Gastrocnemius medialis (tissue), 4 donors: Measurements from ENCODE around the gene EXOC1L. TPM values are rescaled to one million over a fixed set of nuclear protein-coding genes. Genes with fewer than 3 reads are reported as not detected.

Source experiments
- ATAC-seq, 2 donors: fragments of 150-250 bp; one replicate each; pipeline ENCODE4 v1.9.1; 2016
- DNase-seq, 2 donors: peaks; one replicate each; pipeline ENCODE4 v3.0.0-alpha.2; 2019
- H3K27ac ChIP-seq, 4 donors: fragments of 200-600 bp; sonication (generic); 1 replicate in 1 of 4; 2 replicates in 3 of 4; pipeline ENCODE4 v1.5.1; 2016 to 2018; ENCODE audit warnings: mild to moderate bottlenecking in 2 of 4, moderate library complexity in 1 of 4
- H3K27me3 ChIP-seq, 3 donors: fragments of 200-600 bp; sonication (generic) in 2 of 3; 1 replicate in 1 of 3; 2 replicates in 2 of 3; pipeline versions ENCODE4 v1.5.1 to v1.6.0; 2016 to 2019; ENCODE audit warnings: mild to moderate bottlenecking in 1 of 3, moderate library complexity in 1 of 3
- H3K36me3 ChIP-seq, 2 donors: fragments of 200-600 bp; sonication (generic) in 1 of 2; one replicate each; pipeline ENCODE4 v1.5.1; 2017 to 2018
- H3K4me1 ChIP-seq, 2 donors: fragments of 200-600 bp; sonication (generic) in 1 of 2; one replicate each; pipeline ENCODE4 v1.5.1; 2016 to 2017; ENCODE audit warnings: mild to moderate bottlenecking in 2 of 2
- H3K4me3 ChIP-seq, 4 donors: fragments of 200-600 bp; sonication (generic) in 3 of 4; 1 replicate in 1 of 4; 2 replicates in 3 of 4; pipeline ENCODE4 v1.5.1; 2016 to 2019; ENCODE audit warnings: mild to moderate bottlenecking in 2 of 4
- H3K9me3 ChIP-seq, 3 donors: fragments of 200-600 bp; sonication (generic) in 2 of 3; 1 replicate in 1 of 3; 2 replicates in 2 of 3; pipeline ENCODE4 v1.5.1; 2016 to 2019
- POLR2A ChIP-seq, 2 donors: fragments of 450-650 bp; IDR thresholded peaks; one replicate each; pipeline ENCODE4 v1.6.1; 2017; ENCODE audit warnings: antibody characterized with exemption in 2 of 2, mild to moderate bottlenecking in 2 of 2, moderate library complexity in 2 of 2
- in situ Hi-C, 4 donors: fragments of 200-750 bp; cut with MboI; loops; one replicate each; pipeline versions ENCODE4 v1.15.0 to v1.8.0; 2017; ENCODE audit warnings: low sequenced_read_pairs in 4 of 4
- intact Hi-C: fragments of 100-400 bp; cut with DNase I; formaldehyde crosslinking; loops from one replicate; pipeline ENCODE4 v1.15.1; 2023; ENCODE audit warnings: low total_unique reads
- total RNA-seq, 4 donors: library from RNA; depleted of rRNA; stranded (reverse); fragments of >200 nt; gene quantifications; one replicate each; pipeline versions ENCODE4 v1.1.0 to v1.2.3, GENCODE V29; 2016
- TF ChIP-seq, protein P1 (sequence below), 5 experiments: fragments of 450-650 bp in 3 of 5; fragments of 200-600 bp in 2 of 5; sonication (generic) in 2 of 5; IDR thresholded peaks in 4 of 5; conservative IDR thresholded peaks in 1 of 5; 1 replicate in 4 of 5; 2 replicates in 1 of 5; pipeline ENCODE4 v1.5.1; 2016 to 2019; ENCODE audit warnings: antibody characterized with exemption in 5 of 5, mild to moderate bottlenecking in 3 of 5, moderate library complexity in 3 of 5

Gene EXOC1L
- total RNA-seq, 4 donors from 2014 or later: not detected

DNA sequence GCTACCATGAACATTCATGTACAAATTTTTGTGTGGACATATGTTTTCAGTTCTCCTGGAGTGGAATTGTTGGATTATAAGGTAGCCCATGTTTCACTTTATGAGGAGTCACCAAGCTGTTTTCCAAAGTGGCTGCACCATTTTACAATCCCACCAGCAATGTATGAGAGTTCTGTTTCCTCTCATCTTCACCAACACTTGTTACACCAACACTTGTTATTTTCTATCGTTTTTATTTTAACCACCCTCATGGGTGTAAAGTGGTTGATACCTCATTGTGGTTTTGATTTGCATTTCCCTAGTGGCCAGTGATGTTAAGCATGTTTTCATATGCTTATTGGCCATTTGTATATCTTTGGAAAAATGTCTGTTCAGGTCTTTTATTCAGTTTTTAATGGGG, 38.0 kb downstream of the EXOC1L start:
- ATAC-seq: no peak
- Histone ChIP-seq H3K4me3 (no peak overlapping the region), H3K36me3 (peaks cover 0 to 18% of the 10 kb centered on the region in 2 donors), H3K9me3 (no peaks in the 10 kb centered on the region), H3K27me3 (no peaks in the 10 kb centered on the region), H3K27ac (no peak overlapping the region), H3K4me1 (peaks cover 10 to 22% of the 10 kb centered on the region in 2 donors)
- TF ChIP-seq POLR2A (IDR thresholded peaks at IDR 0.05): no peak
- TF ChIP-seq, protein P1, sequence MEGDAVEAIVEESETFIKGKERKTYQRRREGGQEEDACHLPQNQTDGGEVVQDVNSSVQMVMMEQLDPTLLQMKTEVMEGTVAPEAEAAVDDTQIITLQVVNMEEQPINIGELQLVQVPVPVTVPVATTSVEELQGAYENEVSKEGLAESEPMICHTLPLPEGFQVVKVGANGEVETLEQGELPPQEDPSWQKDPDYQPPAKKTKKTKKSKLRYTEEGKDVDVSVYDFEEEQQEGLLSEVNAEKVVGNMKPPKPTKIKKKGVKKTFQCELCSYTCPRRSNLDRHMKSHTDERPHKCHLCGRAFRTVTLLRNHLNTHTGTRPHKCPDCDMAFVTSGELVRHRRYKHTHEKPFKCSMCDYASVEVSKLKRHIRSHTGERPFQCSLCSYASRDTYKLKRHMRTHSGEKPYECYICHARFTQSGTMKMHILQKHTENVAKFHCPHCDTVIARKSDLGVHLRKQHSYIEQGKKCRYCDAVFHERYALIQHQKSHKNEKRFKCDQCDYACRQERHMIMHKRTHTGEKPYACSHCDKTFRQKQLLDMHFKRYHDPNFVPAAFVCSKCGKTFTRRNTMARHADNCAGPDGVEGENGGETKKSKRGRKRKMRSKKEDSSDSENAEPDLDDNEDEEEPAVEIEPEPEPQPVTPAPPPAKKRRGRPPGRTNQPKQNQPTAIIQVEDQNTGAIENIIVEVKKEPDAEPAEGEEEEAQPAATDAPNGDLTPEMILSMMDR (IDR thresholded peaks at IDR 0.05 in 4 of 5, conservative IDR thresholded peaks at IDR 0.05 in 1 of 5): no peak
- intact Hi-C loops (loop anchor here (10.0 kb wide), 1 partner anchor 527 kb away; the partner anchor contains the start of gene AASDH), in situ Hi-C loops (loop anchor here in 3 of 4 donors (25.0 kb wide), 3 partner anchors 445 to 520 kb away; partner anchors contain the start of gene SRD5A3 (in 2 of the 3))
- no peak for DNase-seq

DNA sequence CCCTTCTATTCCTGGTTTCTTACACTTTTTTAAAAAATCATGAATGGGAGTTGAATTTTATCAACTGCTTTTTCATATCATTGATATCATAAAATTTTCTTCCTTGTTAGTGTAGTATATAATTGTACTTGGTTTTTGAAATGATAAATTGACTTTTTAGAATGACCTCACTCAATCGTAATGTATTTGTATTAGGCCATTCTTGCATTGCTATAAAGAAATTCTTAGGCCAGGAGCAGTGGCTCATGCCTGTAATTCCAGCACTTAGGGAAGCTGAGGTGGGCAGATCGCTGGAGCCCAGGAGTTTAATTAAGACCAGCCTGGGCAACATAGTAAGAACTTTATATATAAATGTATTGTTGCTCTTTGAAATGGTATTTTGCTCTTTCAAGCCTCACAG, 40.1 kb downstream of the EXOC1L start:
- Histone ChIP-seq H3K9me3 (no peaks in the 10 kb centered on the region), H3K4me3 (no peak overlapping the region), H3K27ac (no peak overlapping the region), H3K27me3 (no peaks in the 10 kb centered on the region), H3K36me3 (peaks cover 0 to 18% of the 10 kb centered on the region in 2 donors), H3K4me1 (peaks cover 4 to 14% of the 10 kb centered on the region in 2 donors)
- TF ChIP-seq, protein P1 (IDR thresholded peaks at IDR 0.05 in 4 of 5, conservative IDR thresholded peaks at IDR 0.05 in 1 of 5): no peak
- TF ChIP-seq POLR2A (IDR thresholded peaks at IDR 0.05): no peak
- intact Hi-C loops: loop anchor here (10.0 kb wide), 1 partner anchor 525 kb away; the partner anchor contains the start of gene AASDH
- in situ Hi-C loops: loop anchor here in 3 of 4 donors (10.0 to 25.0 kb wide), 4 partner anchors 315 to 522 kb away; partner anchors contain the start of genes SRD5A3 (in 2 of the 3) and CLOCK (in 1 of the 3)
- no peak for DNase-seq
- no peak for ATAC-seq

DNA sequence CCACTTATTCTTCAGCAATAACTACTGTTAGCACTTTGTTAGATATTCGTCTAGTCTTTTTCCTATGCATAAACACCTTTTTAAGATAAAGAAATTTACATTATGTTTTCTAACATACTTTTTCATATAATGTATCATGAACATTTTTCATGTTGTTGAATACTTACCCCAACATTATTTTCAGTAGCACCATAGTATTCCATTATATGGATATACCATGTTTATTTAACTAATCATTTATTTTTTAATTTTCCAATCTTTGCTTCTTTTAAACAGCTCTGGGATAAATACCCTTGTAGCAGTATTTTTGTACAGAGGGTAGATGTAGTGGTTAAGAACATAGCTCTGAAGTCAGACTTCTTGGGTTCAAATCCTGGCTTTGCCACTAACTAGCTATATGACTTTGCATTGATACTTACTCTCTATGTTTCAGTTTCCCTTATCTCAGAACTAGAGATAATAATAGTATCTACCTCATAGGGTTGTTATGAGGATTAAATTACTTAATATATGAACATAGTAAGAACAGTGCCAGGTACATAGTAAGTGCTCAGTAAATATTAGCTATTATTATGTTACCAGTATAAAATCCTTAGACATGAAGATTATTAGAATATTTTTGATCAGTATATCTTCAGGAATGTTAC, 45.1 kb downstream of the EXOC1L start:
- intact Hi-C loops: loop anchor here (5.0 kb wide), 1 partner anchor 467 kb away; the partner anchor contains the start of gene TMEM165
- no peak for TF ChIP-seq POLR2A (IDR thresholded peaks at IDR 0.05)
- TF ChIP-seq, protein P1 (IDR thresholded peaks at IDR 0.05 in 4 of 5, conservative IDR thresholded peaks at IDR 0.05 in 1 of 5): no peak
- DNase-seq (no peak), ATAC-seq (no peak)
- Histone ChIP-seq H3K4me3 (no peak overlapping the region), H3K27ac (peak overlapping the region in 2 of 4 donors; percentile 69), H3K36me3 (peaks cover 0 to 24% of the 10 kb centered on the region in 2 donors), H3K27me3 (no peaks in the 10 kb centered on the region), H3K9me3 (no peaks in the 10 kb centered on the region), H3K4me1 (peaks cover 6 to 11% of the 10 kb centered on the region in 2 donors)
- in situ Hi-C loops: loop anchor here in 3 of 4 donors (10.0 to 25.0 kb wide), 4 partner anchors 320 to 527 kb away; partner anchors contain the start of genes SRD5A3 (in 2 of the 3) and CLOCK (in 1 of the 3)

DNA sequence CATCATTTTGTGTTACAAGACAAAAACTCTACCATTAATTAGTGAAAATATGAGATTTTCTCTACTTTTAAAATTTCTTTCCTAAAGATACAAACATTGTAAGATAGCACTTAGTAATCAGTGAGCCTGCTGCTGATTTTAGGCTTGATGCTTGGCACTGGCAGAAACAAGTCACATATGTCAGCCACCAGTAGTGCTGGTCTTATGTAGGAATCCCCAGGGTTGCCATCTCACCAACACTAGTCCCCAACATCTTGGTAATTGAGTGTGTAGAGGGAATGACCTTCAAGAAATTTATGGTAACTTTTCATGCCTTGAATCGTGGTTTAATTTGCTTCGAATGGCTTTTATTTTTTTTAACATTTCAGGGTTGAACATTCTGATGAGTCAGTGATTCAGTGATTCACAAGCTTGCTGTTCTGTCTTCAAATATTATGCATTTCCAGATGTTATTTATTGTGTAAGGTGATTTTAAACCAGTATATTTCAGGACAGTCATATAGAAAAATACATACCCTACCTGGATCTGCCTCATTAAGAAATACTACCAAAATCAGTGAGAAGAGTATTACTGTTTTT, 45.7 kb downstream of the EXOC1L start:
- ATAC-seq (no peak), DNase-seq (no peak)
- Histone ChIP-seq H3K36me3 (peaks cover 0 to 30% of the 10 kb centered on the region in 2 donors), H3K4me3 (no peak overlapping the region), H3K9me3 (no peaks in the 10 kb centered on the region), H3K4me1 (peaks cover 6 to 11% of the 10 kb centered on the region in 2 donors), H3K27me3 (no peaks in the 10 kb centered on the region), H3K27ac (peak overlapping the region in 3 of 4 donors; percentile 61 to 69 (median 69))
- TF ChIP-seq, protein P1 (IDR thresholded peaks at IDR 0.05 in 4 of 5, conservative IDR thresholded peaks at IDR 0.05 in 1 of 5): no peak
- no peak for TF ChIP-seq POLR2A (IDR thresholded peaks at IDR 0.05)
- in situ Hi-C loops (loop anchor here in 3 of 4 donors (10.0 to 25.0 kb wide), 4 partner anchors 321 to 528 kb away; partner anchors contain the start of genes SRD5A3 (in 2 of the 3) and CLOCK (in 1 of the 3)), intact Hi-C loops (loop anchor here (5.0 kb wide), 1 partner anchor 468 kb away; the partner anchor contains the start of gene TMEM165)
